Esophagus muscularis mucosa (tissue), 3 donors: ENCODE results near the gene OR2T35.

Experiments
- POLR2A ChIP-seq: fragments of 450-650 bp; IDR thresholded peaks from one replicate; pipeline ENCODE4 v1.6.1; 2017; ENCODE audit warnings: antibody characterized with exemption, moderate library complexity, mild to moderate bottlenecking, low read depth
- POLR2AphosphoS5 ChIP-seq, 2 donors: sonication (generic); formaldehyde crosslinking; IDR thresholded peaks; one replicate each; pipeline ENCODE4 v1.6.1; 2017; ENCODE audit warnings: antibody characterized with exemption in 2 of 2
- TF ChIP-seq, protein P1 (sequence below), 3 experiments: fragments of 200-600 bp in 2 of 3; fragments of 450-650 bp in 1 of 3; sonication (generic) in 2 of 3; IDR thresholded peaks; one replicate each; pipeline ENCODE4 v1.5.1; 2017 to 2019; ENCODE audit warnings: antibody characterized with exemption in 3 of 3, mild to moderate bottlenecking in 2 of 3, moderate library complexity in 1 of 3

- TF ChIP-seq POLR2A (no peak), POLR2AphosphoS5 (IDR thresholded peaks at IDR 0.05) (no peak)
- TF ChIP-seq, protein P1, sequence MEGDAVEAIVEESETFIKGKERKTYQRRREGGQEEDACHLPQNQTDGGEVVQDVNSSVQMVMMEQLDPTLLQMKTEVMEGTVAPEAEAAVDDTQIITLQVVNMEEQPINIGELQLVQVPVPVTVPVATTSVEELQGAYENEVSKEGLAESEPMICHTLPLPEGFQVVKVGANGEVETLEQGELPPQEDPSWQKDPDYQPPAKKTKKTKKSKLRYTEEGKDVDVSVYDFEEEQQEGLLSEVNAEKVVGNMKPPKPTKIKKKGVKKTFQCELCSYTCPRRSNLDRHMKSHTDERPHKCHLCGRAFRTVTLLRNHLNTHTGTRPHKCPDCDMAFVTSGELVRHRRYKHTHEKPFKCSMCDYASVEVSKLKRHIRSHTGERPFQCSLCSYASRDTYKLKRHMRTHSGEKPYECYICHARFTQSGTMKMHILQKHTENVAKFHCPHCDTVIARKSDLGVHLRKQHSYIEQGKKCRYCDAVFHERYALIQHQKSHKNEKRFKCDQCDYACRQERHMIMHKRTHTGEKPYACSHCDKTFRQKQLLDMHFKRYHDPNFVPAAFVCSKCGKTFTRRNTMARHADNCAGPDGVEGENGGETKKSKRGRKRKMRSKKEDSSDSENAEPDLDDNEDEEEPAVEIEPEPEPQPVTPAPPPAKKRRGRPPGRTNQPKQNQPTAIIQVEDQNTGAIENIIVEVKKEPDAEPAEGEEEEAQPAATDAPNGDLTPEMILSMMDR (IDR thresholded peaks at IDR 0.05): no peak
Measured at GRCh38 chr1:248670003-248670402, 24.9 kb upstream of the OR2T35 start.
